ENCODE measurements around the gene GNG2. TPM values are rescaled to one million over a fixed set of nuclear protein-coding genes. Genes with fewer than 3 reads are reported as not detected.

The GNG2 gene
- total and polyA plus RNA-seq, 2 of the 8 experiments (the other 6 are each of a cell fraction or from before 2014, with no cell fraction given): 8.2 to 17.9 TPM

GRCh38 chr14:51963286-51963685, 102.9 kb downstream of the GNG2 start (continued):
- TF ChIP-seq, protein P1, sequence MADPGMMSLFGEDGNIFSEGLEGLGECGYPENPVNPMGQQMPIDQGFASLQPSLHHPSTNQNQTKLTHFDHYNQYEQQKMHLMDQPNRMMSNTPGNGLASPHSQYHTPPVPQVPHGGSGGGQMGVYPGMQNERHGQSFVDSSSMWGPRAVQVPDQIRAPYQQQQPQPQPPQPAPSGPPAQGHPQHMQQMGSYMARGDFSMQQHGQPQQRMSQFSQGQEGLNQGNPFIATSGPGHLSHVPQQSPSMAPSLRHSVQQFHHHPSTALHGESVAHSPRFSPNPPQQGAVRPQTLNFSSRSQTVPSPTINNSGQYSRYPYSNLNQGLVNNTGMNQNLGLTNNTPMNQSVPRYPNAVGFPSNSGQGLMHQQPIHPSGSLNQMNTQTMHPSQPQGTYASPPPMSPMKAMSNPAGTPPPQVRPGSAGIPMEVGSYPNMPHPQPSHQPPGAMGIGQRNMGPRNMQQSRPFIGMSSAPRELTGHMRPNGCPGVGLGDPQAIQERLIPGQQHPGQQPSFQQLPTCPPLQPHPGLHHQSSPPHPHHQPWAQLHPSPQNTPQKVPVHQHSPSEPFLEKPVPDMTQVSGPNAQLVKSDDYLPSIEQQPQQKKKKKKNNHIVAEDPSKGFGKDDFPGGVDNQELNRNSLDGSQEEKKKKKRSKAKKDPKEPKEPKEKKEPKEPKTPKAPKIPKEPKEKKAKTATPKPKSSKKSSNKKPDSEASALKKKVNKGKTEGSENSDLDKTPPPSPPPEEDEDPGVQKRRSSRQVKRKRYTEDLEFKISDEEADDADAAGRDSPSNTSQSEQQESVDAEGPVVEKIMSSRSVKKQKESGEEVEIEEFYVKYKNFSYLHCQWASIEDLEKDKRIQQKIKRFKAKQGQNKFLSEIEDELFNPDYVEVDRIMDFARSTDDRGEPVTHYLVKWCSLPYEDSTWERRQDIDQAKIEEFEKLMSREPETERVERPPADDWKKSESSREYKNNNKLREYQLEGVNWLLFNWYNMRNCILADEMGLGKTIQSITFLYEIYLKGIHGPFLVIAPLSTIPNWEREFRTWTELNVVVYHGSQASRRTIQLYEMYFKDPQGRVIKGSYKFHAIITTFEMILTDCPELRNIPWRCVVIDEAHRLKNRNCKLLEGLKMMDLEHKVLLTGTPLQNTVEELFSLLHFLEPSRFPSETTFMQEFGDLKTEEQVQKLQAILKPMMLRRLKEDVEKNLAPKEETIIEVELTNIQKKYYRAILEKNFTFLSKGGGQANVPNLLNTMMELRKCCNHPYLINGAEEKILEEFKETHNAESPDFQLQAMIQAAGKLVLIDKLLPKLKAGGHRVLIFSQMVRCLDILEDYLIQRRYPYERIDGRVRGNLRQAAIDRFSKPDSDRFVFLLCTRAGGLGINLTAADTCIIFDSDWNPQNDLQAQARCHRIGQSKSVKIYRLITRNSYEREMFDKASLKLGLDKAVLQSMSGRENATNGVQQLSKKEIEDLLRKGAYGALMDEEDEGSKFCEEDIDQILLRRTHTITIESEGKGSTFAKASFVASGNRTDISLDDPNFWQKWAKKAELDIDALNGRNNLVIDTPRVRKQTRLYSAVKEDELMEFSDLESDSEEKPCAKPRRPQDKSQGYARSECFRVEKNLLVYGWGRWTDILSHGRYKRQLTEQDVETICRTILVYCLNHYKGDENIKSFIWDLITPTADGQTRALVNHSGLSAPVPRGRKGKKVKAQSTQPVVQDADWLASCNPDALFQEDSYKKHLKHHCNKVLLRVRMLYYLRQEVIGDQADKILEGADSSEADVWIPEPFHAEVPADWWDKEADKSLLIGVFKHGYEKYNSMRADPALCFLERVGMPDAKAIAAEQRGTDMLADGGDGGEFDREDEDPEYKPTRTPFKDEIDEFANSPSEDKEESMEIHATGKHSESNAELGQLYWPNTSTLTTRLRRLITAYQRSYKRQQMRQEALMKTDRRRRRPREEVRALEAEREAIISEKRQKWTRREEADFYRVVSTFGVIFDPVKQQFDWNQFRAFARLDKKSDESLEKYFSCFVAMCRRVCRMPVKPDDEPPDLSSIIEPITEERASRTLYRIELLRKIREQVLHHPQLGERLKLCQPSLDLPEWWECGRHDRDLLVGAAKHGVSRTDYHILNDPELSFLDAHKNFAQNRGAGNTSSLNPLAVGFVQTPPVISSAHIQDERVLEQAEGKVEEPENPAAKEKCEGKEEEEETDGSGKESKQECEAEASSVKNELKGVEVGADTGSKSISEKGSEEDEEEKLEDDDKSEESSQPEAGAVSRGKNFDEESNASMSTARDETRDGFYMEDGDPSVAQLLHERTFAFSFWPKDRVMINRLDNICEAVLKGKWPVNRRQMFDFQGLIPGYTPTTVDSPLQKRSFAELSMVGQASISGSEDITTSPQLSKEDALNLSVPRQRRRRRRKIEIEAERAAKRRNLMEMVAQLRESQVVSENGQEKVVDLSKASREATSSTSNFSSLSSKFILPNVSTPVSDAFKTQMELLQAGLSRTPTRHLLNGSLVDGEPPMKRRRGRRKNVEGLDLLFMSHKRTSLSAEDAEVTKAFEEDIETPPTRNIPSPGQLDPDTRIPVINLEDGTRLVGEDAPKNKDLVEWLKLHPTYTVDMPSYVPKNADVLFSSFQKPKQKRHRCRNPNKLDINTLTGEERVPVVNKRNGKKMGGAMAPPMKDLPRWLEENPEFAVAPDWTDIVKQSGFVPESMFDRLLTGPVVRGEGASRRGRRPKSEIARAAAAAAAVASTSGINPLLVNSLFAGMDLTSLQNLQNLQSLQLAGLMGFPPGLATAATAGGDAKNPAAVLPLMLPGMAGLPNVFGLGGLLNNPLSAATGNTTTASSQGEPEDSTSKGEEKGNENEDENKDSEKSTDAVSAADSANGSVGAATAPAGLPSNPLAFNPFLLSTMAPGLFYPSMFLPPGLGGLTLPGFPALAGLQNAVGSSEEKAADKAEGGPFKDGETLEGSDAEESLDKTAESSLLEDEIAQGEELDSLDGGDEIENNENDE (IDR thresholded peaks at IDR 0.05; ENCODE audit: insufficient replicate concordance, low read length): no peak
- TF ChIP-seq POLR2AphosphoS5 (IDR thresholded peaks at IDR 0.05; ENCODE audit: low read depth, low read length): no peak
- TF ChIP-seq, protein P2, sequence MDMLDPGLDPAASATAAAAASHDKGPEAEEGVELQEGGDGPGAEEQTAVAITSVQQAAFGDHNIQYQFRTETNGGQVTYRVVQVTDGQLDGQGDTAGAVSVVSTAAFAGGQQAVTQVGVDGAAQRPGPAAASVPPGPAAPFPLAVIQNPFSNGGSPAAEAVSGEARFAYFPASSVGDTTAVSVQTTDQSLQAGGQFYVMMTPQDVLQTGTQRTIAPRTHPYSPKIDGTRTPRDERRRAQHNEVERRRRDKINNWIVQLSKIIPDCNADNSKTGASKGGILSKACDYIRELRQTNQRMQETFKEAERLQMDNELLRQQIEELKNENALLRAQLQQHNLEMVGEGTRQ (IDR thresholded peaks at IDR 0.05; ENCODE audit: low read length): no peak
- no peak for TF ChIP-seq SIX5 (IDR thresholded peaks at IDR 0.05; ENCODE audit: low read depth, low read length)
- TF ChIP-seq RAD21 (IDR thresholded peaks at IDR 0.05 in 1 of 2, conservative IDR thresholded peaks at IDR 0.05 in 1 of 2; ENCODE audit: low read depth in 2 of 2, low read length in 2 of 2): no peak
- TF ChIP-seq NANOG (IDR thresholded peaks at IDR 0.05; ENCODE audit: insufficient read depth, low read depth, low read length, poor library complexity, severe bottlenecking): no peak
- no peak for TF ChIP-seq TBP (IDR thresholded peaks at IDR 0.05; ENCODE audit: low read depth, low read length)
- no peak for TF ChIP-seq KDM5A (IDR thresholded peaks at IDR 0.05; ENCODE audit: low read length)
- TF ChIP-seq SIRT6 (IDR thresholded peaks at IDR 0.05; ENCODE audit: low read length): no peak
